Fibroblast of villous mesenchyme (primary cell): ENCODE measurements around the gene RARS2. TPM values are rescaled to one million over a fixed set of nuclear protein-coding genes. Genes with fewer than 3 reads are reported as not detected.
"Not testable (repeated sequence)": the region's sequence is repeated elsewhere in the genome, so short reads cannot be mapped to it uniquely, and the experiment has no call there.

Source experiments
- DNase-seq: peaks from one replicate; pipeline ENCODE4 v3.0.0-alpha.2; 2010; ENCODE audit warnings: low read depth
- H3K4me3 ChIP-seq: 2 replicates; pipeline ENCODE4 v1.5.1; 2011; ENCODE audit warnings: low read depth, mild to moderate bottlenecking, low read length
- total RNA-seq: library from RNA; depleted of rRNA; stranded (reverse); fragments of >200 nt; gene quantifications from 2 replicates; pipeline ENCODE4 v1.2.3, GENCODE V29; 2012
- TF ChIP-seq, protein P1 (sequence below): IDR thresholded peaks from 2 replicates; pipeline ENCODE4 v1.5.1; 2012; ENCODE audit warnings: low read depth, mild to moderate bottlenecking, low read length; ENCODE audit not compliant: insufficient read depth

The RARS2 gene
- total RNA-seq, 1 donor = 51.8 TPM

- DNase-seq = no peak
- no peak overlapping the region for H3K4me3 ChIP-seq
- TF ChIP-seq, protein P1, sequence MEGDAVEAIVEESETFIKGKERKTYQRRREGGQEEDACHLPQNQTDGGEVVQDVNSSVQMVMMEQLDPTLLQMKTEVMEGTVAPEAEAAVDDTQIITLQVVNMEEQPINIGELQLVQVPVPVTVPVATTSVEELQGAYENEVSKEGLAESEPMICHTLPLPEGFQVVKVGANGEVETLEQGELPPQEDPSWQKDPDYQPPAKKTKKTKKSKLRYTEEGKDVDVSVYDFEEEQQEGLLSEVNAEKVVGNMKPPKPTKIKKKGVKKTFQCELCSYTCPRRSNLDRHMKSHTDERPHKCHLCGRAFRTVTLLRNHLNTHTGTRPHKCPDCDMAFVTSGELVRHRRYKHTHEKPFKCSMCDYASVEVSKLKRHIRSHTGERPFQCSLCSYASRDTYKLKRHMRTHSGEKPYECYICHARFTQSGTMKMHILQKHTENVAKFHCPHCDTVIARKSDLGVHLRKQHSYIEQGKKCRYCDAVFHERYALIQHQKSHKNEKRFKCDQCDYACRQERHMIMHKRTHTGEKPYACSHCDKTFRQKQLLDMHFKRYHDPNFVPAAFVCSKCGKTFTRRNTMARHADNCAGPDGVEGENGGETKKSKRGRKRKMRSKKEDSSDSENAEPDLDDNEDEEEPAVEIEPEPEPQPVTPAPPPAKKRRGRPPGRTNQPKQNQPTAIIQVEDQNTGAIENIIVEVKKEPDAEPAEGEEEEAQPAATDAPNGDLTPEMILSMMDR = no peak
Measured at GRCh38 chr6:87628424-87628823, 38.6 kb upstream of the RARS2 start.

- peak; percentile 72 for DNase-seq
- TF ChIP-seq, protein P1 = no peak
- H3K4me3 ChIP-seq = no peak overlapping the region
Measured at GRCh38 chr6:87623248-87623647, 33.5 kb upstream of the RARS2 start.

- no peak overlapping the region for H3K4me3 ChIP-seq
- TF ChIP-seq, protein P1 = no peak
- DNase-seq = no peak
Measured at GRCh38 chr6:87618531-87618930, 28.7 kb upstream of the RARS2 start.

- no peak overlapping the region for H3K4me3 ChIP-seq
- no peak for DNase-seq
- TF ChIP-seq, protein P1 = no peak
Measured at GRCh38 chr6:87617405-87617804, 27.6 kb upstream of the RARS2 start.

GRCh38 chr6:87613018-87613417, 23.2 kb upstream of the RARS2 start:
- not testable (repeated sequence) for H3K4me3 ChIP-seq, DNase-seq

GRCh38 chr6:87608802-87609201, 19.0 kb upstream of the RARS2 start:
- TF ChIP-seq, protein P1 = no peak
- no peak for DNase-seq
- H3K4me3 ChIP-seq = no peak overlapping the region

- H3K4me3 ChIP-seq = no peak overlapping the region
- TF ChIP-seq, protein P1 = no peak
- DNase-seq = no peak
Measured at GRCh38 chr6:87606199-87606598, 16.4 kb upstream of the RARS2 start.
